GM18526 (cell line): ENCODE measurements around the gene TNFRSF18.

Source experiments
- POLR2A ChIP-seq: IDR thresholded peaks from 3 replicates; pipeline ENCODE4 v1.6.1; 2011; ENCODE audit not compliant: insufficient read length; ENCODE audit errors: extremely low read depth

TNFRSF18 gene

DNA sequence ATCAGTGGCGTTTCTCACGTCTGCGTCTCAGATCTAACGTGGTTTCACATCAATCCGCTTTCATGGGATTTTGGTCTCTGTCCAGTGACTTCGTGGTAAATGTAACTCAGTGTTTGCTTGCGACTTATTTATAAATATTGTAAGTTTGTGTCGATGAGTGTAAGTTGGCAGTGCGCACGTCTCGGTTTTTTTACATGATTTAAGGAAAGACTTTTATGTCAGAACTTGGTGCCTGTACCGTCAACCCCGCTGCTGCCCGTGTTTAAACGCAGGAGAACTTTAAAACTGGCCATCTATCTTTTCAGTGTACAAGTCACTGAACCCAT lies 27.1 kb upstream of the TNFRSF18 start:
- no peak for TF ChIP-seq POLR2A

DNA sequence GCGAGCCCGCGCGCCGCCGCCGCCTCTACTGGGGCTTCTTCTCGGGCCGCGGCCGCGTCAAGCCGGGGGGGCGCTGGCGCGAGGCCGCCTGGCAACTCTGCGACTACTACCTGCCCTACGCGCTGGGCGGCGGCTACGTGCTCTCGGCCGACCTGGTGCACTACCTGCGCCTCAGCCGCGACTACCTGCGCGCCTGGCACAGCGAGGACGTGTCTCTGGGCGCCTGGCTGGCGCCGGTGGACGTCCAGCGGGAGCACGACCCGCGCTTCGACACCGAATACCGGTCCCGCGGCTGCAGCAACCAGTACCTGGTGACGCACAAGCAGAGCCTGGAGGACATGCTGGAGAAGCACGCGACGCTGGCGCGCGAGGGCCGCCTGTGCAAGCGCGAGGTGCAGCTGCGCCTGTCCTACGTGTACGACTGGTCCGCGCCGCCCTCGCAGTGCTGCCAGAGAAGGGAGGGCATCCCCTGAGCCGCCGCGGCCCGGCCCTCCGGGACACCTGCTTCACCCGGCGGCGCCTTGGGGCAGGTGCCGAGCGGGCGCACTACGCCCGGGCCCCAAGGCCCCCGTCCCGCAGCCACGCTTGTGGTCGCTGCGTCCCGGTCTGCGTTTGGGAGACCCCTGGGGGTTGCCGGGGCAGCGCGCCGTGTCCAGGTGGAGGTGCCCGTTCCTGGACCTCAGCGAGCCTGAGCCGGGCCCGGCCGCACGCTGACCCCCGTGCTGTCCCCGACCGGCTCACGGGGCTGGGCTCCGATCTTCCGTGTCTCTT lies 26.6 kb upstream of the TNFRSF18 start:
- TF ChIP-seq POLR2A: no peak

DNA sequence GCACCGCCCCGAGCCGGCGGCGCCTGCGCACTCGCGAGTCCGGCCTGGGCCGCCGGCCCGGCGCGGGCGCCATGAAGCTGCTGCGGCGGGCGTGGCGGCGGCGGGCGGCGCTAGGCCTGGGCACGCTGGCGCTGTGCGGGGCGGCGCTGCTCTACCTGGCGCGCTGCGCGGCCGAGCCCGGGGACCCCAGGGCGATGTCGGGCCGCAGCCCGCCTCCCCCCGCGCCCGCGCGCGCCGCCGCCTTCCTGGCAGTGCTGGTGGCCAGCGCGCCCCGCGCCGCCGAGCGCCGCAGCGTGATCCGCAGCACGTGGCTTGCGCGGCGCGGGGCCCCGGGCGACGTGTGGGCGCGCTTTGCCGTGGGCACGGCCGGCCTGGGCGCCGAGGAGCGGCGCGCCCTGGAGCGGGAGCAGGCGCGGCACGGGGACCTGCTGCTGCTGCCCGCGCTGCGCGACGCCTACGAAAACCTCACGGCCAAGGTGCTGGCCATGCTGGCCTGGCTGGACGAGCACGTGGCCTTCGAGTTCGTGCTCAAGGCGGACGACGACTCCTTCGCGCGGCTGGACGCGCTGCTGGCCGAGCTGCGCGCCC lies 25.9 kb upstream of the TNFRSF18 start, which contains the start of gene B3GALT6:
Gene B3GALT6, plus strand, starts transcription at position 30 of the 588 bp plus-strand sequence. Its CDS starts 42 bp downstream, at position 72.
- TF ChIP-seq POLR2A: no peak

DNA sequence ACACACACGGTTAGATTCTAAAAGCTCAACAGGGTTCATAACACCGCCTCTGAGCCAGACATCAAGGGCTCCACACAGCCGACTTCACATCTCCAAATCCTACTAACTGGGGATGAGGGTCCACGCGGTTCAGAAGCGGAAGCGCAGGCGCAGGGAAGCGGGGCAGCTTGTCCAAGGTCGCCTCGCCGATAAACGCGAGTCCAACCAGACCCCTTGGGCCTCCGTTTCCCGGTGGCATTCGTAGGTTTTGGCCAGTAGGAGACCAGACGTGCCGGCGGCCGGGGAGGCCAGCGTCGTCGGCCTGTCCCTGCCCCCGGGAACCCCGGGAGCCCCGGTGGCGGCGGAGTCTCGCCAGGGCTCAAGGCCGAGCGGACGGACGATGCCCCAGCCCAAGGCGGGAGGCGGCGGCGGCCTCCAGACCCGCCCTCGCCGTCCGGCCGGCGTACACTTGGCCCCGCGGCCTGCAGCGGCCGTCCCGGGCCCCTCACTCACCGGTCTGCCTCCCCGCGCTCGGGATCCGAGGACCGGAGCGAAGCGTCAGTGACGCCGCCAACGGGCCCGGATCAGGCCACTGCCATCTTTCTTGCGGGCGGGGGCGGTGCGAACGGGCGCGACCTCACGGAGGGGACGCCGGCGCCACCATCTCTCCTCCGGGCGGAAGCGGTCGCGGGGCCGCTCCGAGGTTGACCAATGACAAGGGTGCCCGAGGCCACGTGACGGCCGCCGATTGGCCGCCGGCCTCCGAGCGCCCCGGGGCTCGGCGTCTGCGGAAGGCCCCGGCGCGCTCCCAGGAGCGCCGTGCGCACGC lies 25.2 kb upstream of the TNFRSF18 start, which contains the start of gene SDF4:
Gene SDF4, minus strand, starts transcription at position 602 of the 808 bp plus-strand sequence. CDS start 3,229 bp downstream, outside the sequence.
- TF ChIP-seq POLR2A: peak; percentile 93

DNA sequence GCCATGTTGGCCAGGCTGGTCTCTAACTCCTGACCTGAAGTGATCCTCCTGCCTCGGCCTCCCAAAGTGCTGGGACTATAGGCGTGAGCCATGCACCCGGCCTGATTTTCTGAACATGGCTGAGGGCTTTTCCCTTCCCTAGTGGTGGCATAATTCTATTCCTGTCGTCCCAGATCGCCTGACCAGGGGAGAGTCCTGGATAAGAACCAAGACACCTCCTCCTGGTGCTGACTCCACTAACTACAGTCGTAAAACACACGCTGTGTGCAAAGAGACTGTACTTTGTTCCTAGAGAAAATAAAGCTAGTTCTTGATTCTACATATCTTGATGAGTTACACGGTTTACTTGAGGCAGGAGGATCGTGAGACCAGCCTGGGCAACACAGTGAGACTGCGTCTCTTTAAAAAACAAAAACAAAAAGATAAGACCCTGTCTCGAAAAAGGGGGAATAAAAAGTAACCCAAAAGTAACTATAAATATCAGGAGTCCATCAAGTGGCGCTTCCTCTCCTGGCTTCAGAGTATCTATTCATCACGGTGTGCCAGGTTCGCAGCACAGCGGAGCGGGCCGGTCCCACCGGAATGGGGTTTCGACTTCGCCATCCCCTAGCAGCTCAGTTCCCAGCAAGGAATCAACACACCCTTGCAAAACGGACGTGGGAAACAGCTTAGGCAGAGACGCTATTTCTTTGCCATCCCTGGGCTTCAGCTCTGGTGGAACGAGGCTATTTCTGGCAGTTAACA lies 24.4 kb upstream of the TNFRSF18 start:
- no peak for TF ChIP-seq POLR2A

DNA sequence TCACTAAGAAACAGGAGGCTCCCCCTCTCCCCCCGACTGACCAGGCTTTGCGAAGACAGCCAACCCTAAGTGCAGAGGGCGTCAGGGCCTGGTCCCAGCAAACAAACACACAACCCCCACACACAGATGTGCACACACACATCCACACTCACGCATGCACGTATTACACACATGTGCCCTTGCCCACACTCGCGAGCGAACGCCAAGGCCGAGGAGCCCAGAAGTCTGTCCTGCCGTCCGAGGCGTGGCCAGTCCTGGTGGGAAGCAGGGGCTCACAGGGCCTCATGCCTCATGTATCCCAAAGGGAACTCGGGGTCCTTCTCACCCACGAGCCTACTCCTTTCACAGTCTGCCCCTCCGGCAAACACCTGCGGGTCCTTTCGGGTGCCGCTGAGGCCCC lies 23.4 kb upstream of the TNFRSF18 start:
- no peak for TF ChIP-seq POLR2A

DNA sequence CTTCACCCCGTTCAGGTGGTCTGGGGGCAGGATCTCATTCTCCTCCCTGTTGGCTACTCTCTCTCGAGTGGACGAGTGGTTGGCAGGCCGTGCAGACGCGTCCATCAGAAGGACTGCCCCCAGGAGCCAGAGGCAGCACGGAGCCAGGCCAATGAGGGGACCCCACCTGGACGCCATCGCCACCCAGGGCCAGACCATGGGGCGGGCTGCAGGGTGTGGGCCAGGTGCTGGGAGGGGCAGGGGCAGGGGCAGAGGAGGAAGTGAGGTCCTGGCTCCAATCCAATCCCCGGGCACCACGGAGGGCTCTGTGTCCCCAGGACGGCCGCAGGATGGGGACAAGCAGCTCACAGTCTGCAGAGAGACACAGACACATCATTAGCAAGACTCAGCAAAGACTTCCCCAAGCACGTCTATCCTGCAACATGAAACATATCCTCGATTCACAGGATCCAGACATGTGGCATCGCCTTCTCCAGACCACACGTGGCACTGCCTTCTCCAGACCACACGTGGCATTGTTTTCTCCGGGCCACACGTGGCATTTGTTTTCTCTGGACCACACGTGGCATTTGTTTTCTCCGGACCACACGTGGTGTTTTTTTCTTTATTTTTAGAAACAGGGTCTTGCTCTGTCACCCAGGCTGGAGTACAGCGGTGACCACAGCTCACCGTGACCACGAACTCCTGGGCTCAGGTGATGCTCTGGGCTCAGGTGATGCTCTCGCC lies 22.4 kb upstream of the TNFRSF18 start:
- TF ChIP-seq POLR2A: no peak

DNA sequence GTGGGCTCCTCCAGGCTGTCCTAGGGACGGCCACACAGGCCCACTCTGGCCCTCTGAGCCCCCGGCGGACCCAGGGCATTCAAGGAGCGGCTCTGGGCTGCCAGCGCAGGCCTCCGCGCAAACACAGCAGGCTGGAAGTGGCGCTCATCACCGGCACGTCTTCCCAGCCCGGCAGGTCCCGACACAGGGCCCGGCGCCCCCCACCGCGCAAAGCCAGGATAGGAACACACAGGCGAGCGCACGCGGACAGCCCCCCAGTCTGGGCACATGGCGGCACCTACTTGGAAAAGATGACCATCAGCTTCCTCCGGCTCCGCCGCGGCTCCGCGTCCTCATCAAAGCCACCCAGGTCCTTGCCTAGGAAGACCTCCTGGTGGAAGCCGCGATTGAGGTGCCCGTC lies 21.8 kb upstream of the TNFRSF18 start:
- no peak for TF ChIP-seq POLR2A

DNA sequence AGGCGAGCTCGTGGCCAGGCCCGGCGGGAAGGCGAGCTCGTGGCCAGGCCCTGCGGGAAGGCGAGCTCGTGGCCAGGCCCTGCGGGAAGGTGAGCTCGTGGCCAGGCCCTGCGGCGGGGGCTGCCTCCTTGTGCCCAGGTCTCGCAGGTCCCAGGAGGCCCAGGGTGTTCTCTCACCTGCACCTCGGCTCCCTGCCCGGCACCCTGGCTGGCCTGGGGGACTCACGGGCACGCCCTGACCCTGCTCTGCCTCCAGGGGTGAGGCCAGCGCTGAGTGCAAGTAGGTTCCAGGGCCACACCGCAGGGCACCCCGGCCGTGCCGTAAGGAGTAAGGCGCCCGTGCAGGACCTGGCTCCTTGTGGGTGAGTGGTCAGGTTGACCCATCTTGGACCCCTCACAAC lies 21.0 kb upstream of the TNFRSF18 start:
- no peak for TF ChIP-seq POLR2A

DNA sequence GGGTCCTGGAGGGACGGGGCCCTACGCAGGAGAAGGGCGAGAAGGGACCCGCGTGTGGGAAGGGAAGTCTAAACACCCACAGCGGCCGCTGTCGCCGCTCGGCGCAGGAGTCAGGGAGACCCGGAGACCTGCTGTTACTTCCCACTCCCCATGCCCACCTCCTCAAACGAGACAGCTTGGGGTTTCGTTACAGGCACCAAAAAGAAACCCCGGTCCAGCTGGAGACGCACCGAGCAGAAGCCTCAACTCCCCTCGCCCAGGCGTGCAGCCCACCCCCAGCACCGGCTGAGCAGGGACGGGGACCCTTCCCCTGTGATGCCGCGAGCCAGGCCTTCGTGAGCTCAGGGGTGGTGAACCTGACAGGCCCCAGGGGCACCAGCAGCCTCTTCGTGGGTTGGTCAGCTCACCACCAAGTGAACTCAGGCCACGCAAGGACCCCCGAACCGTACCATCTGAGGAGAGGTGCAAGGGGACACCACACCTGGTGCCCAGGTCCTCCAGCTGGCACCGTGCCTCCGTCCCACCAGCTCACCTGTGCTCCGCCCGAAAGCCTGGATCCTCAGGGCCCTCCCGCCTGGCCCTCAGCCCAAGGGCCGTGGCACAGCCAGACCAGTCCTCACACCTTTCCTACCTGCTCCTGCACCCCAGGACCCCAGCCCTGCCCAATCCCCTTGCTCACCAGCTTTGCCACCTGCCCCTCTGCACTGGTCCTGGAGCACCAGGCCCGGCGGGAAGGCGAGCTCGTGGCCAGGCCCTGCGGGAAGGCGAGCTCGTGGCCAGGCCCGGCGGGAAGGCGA lies 20.4 kb upstream of the TNFRSF18 start:
- TF ChIP-seq POLR2A: no peak

DNA sequence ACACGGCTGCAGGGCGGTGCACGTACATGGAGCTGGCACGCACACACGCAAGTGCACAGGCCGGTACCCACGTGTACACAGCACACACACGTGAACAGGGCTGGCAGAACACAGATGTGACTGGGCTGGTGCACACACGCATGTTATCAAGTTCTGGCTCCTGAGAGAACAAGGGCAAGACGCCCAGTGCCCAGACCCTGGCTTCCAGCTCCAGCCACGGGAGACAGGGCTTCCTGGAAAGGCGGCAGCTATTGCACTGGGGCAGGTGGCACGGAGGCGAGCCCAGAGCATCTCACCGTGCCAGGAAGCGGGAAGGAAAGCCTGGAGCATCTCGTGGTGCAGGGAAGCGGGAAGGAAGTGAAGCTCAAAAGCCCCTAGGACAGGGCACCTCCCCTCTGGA lies 19.5 kb upstream of the TNFRSF18 start:
- TF ChIP-seq POLR2A: no peak

DNA sequence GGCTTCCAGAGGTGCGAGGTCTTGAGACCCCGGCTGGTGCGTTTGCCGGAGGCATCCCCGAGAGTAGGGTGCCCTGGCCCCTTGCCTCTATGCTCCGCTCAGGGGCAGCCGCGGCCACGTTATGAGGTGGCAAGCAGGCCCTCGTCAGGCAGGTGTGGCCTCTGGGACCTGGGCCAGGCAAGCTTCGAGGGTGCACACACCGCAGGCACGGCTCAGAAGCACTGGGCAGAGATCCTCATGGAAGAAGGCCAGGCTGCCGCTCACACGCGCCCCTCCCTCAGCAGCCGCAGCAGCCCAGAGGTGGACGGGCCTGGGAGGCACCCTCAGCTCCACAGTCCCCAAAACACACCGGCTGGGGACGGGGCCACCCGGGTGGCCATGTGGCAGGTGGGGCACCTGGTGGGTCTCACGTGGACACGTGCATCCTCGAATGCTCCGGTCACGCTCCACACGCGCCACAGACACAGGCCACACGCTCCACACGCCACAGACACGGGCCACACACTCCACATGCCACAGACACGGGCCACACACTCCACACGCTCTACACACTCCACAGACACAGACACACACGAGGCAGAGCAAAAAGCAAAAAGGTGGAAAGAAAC lies 18.9 kb upstream of the TNFRSF18 start:
- TF ChIP-seq POLR2A: no peak

DNA sequence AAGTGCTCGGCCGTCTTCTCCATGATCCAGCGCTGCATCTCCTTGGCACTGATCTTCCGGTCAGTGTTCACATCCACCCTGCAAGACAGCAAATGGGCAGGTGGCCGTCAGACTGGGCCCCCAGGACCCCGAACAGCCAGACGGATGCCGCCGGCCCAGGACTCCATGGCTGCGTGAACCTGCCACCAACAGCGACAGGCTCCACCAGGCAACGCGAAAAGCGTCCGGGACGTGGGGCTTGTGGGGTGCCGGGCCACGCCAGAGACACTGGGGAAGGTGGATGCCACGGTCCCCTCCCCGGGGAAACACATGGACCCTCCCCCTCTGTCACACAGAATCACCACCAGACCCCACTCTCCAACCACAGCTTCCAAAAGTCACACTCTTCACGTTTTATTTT lies 17.5 kb upstream of the TNFRSF18 start:
- no peak for TF ChIP-seq POLR2A

DNA sequence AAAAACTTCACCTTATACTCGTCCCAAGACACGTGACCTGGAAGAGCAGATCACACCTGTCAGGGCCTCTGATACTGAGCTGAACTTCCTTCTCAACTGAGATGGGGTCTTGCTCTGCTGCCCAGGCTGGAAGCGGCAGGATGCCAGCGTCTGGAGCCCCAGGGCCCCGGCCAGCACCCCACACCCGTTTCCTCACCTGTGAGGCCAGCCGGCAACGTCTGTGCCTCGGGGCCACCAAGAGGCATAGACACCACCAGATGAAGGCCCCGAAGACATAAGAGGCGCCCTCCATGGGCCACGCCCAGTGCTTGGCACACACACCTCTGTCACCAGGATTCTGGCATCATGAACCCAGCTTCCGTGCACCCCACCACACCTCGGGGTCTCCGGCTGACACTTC lies 16.9 kb upstream of the TNFRSF18 start:
- no peak for TF ChIP-seq POLR2A
